ENCODE results near the gene ZNF485. TPM values are rescaled to one million over a fixed set of nuclear protein-coding genes. Genes with fewer than 3 reads are reported as not detected.

The ZNF485 gene
- 5.9 and 8.2 TPM in 2 replicates for total RNA-seq (2021; fragmentation: NEBNext Ultra II Directional; extraction: Animal tissue kit (Norgen Biotek cat#: 25700))
- 2.5 and 3.2 TPM in 2 replicates for polyA plus RNA-seq (2011; rRNA removed)
- 3.0 TPM for polyA plus RNA-seq (2011; cell fraction: cytosol; rRNA removed)
- polyA plus RNA-seq (2011; cell fraction: nucleus; rRNA removed), result 6.5 TPM
- 2.7 to 4.3 TPM (median 3.3 TPM) in 4 replicates for polyA plus RNA-seq (2012, experiment 1 of 2)
- 0.30 TPM for polyA plus RNA-seq (2012, experiment 2 of 2)
- polyA plus RNA-seq (2013, experiment 1 of 2), result 5.5 TPM
- 4.3 TPM for polyA plus RNA-seq (2013, experiment 2 of 2)
- polyA minus RNA-seq (2011; rRNA and poly(A)+ RNA removed), result 7.4 and 7.9 TPM in 2 replicates
- 10.9 TPM for polyA minus RNA-seq (2011; cell fraction: cytosol; rRNA and poly(A)+ RNA removed)
- 21.3 TPM for polyA minus RNA-seq (2011; cell fraction: nucleus; rRNA and poly(A)+ RNA removed)
- long read RNA-seq, experiment 1, partial matches to known transcripts, result 0 of 2 reads
- long read RNA-seq, experiment 1, other reads (novel, unspliced or antisense), result 2 of 2 reads
- long read RNA-seq, experiment 2, transcript ZNF485-201 (5 exons, 2,054 nt), result major isoform, 6 of 9 reads
- long read RNA-seq, experiment 2, partial matches to known transcripts, result 0 of 9 reads
- long read RNA-seq, experiment 2, other reads (novel, unspliced or antisense), result 2 of 9 reads

DNA sequence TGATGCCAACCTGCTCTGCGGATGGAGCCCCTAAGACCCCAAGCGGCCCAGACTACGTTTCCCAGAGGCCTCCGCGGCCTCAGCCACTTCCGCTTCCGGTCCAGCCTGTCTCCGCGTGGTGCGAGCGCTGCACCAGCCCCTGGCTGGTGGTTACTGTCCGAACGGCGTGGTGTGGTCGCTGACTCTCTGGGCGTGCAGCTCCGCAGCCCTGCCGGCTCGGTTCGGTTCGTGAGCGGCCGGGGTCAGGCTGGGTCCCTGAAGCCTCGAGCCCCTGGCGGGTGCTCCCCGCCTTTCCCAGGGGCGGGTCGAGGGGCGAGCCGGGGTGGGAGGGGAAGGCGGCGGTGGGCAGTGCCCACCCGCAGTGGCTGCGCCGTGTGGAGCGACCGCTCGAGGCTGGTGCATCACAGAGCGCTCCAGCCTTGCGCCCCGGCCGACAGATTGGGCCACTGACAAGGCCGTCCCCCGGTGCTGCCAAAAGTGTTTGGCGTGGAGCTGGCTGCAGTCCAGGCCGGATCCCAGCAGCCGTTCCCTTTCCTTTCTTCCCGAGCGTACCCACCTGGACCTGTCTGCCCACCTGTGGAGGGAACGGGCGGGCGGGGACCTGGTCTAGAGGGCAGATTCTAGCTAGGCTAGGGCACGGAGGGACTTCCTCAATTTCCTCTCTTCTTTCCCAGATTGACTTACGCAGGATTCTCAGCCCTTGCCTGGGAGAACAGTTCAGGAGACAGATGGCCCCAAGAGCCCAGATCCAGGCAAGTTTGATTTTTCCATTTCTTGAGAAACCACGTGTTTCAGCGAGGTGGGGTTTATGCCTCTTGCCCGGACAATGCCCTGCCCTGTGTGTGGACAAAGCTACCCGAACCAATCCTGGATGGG is at the start of gene ZNF485:
TSS of gene ZNF485 (plus strand) at position 116 of the 876 bp plus-strand sequence. CDS start at position 729, 613 bp downstream.
- Histone ChIP-seq H4K20me1 (replicated peaks in 1 of 2; ENCODE audit: control insufficient read depth in 1 of 2, insufficient read depth in 2 of 2, low read length in 2 of 2) (no peaks in the 10 kb centered on the region), H3K4me3 (ENCODE audit: extremely low read depth in 1 of 4, insufficient read depth in 2 of 4, low read depth in 3 of 4, low read length in 4 of 4) (peak within 1 kb of the TSS; percentile 47 to 69 (median 53)), H4K8ac (ENCODE audit: extremely low read depth, insufficient read depth, low read length) (0 out of 2 replicates have a peak within 1 kb of the TSS, but pooled peaks have one; percentile 2), H3K36me3 (ENCODE audit: control insufficient read depth in 2 of 4, insufficient read depth in 4 of 4, low read length in 3 of 4) (peaks cover 0 to 3% (median 1%) of the 10 kb centered on the region in 4 experiments; a peak in 4 of 8 replicates), H3K18ac (ENCODE audit: extremely low read depth, low read length) (peak within 1 kb of the TSS; percentile 75), H3K56ac (replicated peaks; ENCODE audit: insufficient read length, low read depth, low read length) (no peak within 1 kb of the TSS), H3K9ac (replicated peaks in 1 of 4; ENCODE audit: extremely low read depth in 1 of 4, low read depth in 3 of 4, low read length in 3 of 4) (peak within 1 kb of the TSS in 3 of 4 experiments; percentile 20 to 46 (median 38); a peak in 4 of 7 replicates), H4K5ac (ENCODE audit: insufficient read length, low read depth, low read length) (no peak within 1 kb of the TSS), H2BK12ac (ENCODE audit: low read depth, low read length) (no peak within 1 kb of the TSS), H2BK20ac (ENCODE audit: low read length) (no peak within 1 kb of the TSS), H3K23ac (ENCODE audit: insufficient read length) (no peak within 1 kb of the TSS), H3K14ac (ENCODE audit: insufficient read length) (no peak within 1 kb of the TSS), H4K91ac (replicated peaks; ENCODE audit: insufficient read length, low read length) (peak within 1 kb of the TSS; percentile 60), H3K4ac (replicated peaks; ENCODE audit: insufficient read length, low read depth, low read length) (no peak within 1 kb of the TSS), H2AK5ac (ENCODE audit: low read depth, low read length) (no peak within 1 kb of the TSS), H3K4me1 (replicated peaks in 1 of 4; ENCODE audit: control insufficient read depth in 3 of 4, insufficient read depth in 4 of 4, low read length in 3 of 4) (peaks cover 0 to 2% (median 0%) of the 10 kb centered on the region in 4 experiments; a peak in 1 of 7 replicates), H3K27ac (ENCODE audit: low read depth, low read length) (no peak within 1 kb of the TSS), H3K23me2 (ENCODE audit: low read depth, low read length) (no peaks in the 10 kb centered on the region; the same call in 1 of the 2 replicates), H3K9me3 (ENCODE audit: insufficient read depth in 2 of 2, low read depth in 1 of 2, low read length in 1 of 2) (peaks cover 5 to 7% of the 10 kb centered on the region in 2 experiments; a peak in 2 of 4 replicates), H3K4me2 (ENCODE audit: insufficient read depth in 1 of 2, low read depth in 2 of 2, low read length in 2 of 2) (peak within 1 kb of the TSS; percentile 64 to 76), H2BK5ac (ENCODE audit: low read depth, low read length) (0 out of 2 replicates have a peak within 1 kb of the TSS, but pooled peaks have one; percentile 13), H2BK15ac (ENCODE audit: low read length) (no peak within 1 kb of the TSS), H2AFZ (ENCODE audit: low read length) (peak within 1 kb of the TSS; percentile 31), H3K27me3 (replicated peaks in 1 of 4; ENCODE audit: control insufficient read depth in 3 of 4, extremely low read depth in 1 of 4, insufficient read depth in 3 of 4, low read length in 3 of 4) (peaks cover 0 to 5% (median 2%) of the 10 kb centered on the region in 4 experiments; a peak in 2 of 7 replicates), H2BK120ac (replicated peaks; ENCODE audit: low read depth, low read length) (no peak within 1 kb of the TSS), H3K79me1 (ENCODE audit: low read depth, low read length) (no peaks in the 10 kb centered on the region), H3K79me2 (ENCODE audit: control insufficient read depth in 1 of 2, insufficient read depth in 2 of 2, low read length in 2 of 2) (no peaks in the 10 kb centered on the region)
- ChIA-PET CTCF (ENCODE audit: partially characterized antibody) (no interaction called here), POLR2A (ENCODE audit: partially characterized antibody) (interaction anchor here (0.9 to 1.7 kb wide), 3 partner anchors 17 to 44 kb away, joined by 3 to 4 read pairs (median 3); no protein-coding TSS in a partner anchor)
- 9% methylated on average over 48 of the region's 58 CpGs; no CpG with 5 or more reads in 1 of the 2 experiments for WGBS, 2 experiments (ENCODE audit: extremely low coverage in 1 of 2, insufficient coverage in 1 of 2, insufficient read length in 1 of 2, insufficient replicate concordance in 2 of 2, low coverage in 1 of 2, low lambda C conversion rate in 2 of 2, missing lambda C conversion rate in 1 of 2)
- no peak for FAIRE-seq
- peak; percentile 33 to 85 for DNase-seq (ENCODE audit: low read depth in 1 of 2, low spot score in 2 of 2)
- TF ChIP-seq YY1 (IDR thresholded peaks at IDR 0.05; ENCODE audit: low read depth, low read length) (no peak), TCF12 (IDR thresholded peaks at IDR 0.05; ENCODE audit: low read depth, low read length) (no peak), SP4 (IDR thresholded peaks at IDR 0.05; ENCODE audit: low read length) (no peak), TBP (IDR thresholded peaks at IDR 0.05; ENCODE audit: low read depth, low read length) (peak; percentile 67), CTBP2 (IDR thresholded peaks at IDR 0.05; ENCODE audit: borderline replicate concordance, insufficient read depth, insufficient read length, low read length) (no peak), BRCA1 (IDR thresholded peaks at IDR 0.05; ENCODE audit: low read depth, low read length) (no peak), SP1 (IDR thresholded peaks at IDR 0.05; ENCODE audit: low read depth, low read length) (no peak), JUN (IDR thresholded peaks at IDR 0.05; ENCODE audit: low read depth, low read length) (no peak), CREB1 (IDR thresholded peaks at IDR 0.05) (no peak), RFX5 (IDR thresholded peaks at IDR 0.05; ENCODE audit: borderline replicate concordance, low read depth, low read length) (no peak)

Measured in H1 (cell line).